ENCODE measurements around the gene GALNT10.

DNA sequence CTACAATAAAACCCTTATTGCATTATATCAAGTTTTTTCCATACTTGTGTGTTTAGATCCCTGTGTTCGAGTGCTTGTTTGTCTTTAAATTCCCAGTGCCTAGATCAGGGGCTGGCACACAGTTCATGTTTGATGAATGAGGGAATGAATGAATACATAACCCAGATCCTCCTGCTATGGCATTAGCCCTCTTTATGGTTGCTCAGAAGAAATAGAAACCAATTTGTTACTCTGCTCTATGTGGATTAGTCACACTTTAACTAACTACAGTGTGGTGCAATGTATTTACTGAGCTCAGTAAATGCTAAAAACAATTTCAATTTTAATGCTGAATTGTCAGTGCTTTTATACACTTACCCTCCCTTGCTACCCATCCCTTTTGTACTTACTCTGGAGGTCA is 16.4 kb upstream of the GALNT10 start:
- TF ChIP-seq, protein P1, sequence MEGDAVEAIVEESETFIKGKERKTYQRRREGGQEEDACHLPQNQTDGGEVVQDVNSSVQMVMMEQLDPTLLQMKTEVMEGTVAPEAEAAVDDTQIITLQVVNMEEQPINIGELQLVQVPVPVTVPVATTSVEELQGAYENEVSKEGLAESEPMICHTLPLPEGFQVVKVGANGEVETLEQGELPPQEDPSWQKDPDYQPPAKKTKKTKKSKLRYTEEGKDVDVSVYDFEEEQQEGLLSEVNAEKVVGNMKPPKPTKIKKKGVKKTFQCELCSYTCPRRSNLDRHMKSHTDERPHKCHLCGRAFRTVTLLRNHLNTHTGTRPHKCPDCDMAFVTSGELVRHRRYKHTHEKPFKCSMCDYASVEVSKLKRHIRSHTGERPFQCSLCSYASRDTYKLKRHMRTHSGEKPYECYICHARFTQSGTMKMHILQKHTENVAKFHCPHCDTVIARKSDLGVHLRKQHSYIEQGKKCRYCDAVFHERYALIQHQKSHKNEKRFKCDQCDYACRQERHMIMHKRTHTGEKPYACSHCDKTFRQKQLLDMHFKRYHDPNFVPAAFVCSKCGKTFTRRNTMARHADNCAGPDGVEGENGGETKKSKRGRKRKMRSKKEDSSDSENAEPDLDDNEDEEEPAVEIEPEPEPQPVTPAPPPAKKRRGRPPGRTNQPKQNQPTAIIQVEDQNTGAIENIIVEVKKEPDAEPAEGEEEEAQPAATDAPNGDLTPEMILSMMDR (IDR thresholded peaks at IDR 0.05; ENCODE audit: control extremely low read depth in 1 of 3, insufficient read depth in 1 of 3, low read depth in 1 of 3, low read length in 3 of 3) = no peak
- TF ChIP-seq, protein P2, sequence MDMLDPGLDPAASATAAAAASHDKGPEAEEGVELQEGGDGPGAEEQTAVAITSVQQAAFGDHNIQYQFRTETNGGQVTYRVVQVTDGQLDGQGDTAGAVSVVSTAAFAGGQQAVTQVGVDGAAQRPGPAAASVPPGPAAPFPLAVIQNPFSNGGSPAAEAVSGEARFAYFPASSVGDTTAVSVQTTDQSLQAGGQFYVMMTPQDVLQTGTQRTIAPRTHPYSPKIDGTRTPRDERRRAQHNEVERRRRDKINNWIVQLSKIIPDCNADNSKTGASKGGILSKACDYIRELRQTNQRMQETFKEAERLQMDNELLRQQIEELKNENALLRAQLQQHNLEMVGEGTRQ (IDR thresholded peaks at IDR 0.05; ENCODE audit: low read length) = no peak
